DMS 273 (cell line): ENCODE results near the gene REXO4.
"Not testable (repeated sequence)": the region's sequence is repeated elsewhere in the genome, so short reads cannot be mapped to it uniquely, and the experiment has no call there.

Source experiments
- DNase-seq: peaks from one replicate; lab custom pipeline; 2025; ENCODE audit not compliant: unreplicated experiment; lab: John Stamatoyannopoulos, UW

Gene REXO4

DNA sequence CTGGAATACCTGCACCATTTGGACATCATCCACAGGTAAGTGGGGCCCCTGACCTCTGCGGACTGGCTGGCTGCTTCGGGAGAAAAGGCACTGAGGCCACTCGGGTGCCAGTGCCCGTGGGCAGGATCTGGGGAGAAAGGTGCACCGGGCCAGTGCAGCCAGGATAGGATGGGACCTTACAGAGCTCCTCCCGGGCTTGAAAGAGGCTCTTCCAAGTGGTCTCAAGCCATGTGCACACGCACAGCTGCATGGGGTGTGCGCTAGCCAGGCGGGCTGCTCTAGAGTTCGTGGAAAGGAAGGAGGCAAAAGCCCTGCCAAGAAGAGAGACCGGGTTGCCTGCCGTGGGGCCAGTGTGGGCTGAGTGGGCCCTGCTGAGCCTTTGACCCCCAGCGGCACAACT is 28.2 kb downstream of the REXO4 start:
- DNase-seq = no peak

DNA sequence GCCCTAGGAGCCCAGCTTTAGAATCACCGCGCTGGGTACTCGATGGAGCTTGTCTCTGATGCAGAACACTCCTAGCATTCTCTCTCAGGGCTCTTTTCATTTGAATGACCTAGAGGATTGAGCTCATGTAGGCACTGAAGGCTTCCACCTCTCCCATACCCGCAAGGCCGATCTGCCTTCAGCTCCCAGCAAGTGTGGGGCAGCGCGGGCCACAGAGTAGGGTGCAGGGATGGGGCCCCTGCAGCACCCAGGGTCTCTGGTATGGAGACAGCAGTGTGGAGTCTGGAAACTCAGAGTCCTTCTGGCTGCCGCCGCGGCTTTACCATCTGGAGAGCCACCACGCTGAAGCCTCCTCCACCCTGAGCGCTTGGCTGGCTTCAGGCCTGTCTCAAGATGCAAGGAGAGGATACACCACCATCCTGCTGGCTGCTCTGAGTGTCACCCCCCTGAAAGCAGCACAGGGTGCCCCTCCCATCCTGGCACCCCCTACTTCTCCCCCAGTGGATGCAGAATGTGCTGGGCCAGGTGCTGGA is 28.7 kb downstream of the REXO4 start:
- DNase-seq = no peak

- DNase-seq = no peak
These were observed 30.1 kb downstream of the REXO4 start for GRCh38 chr9:133387680-133388079.

GRCh38 chr9:133386338-133386737 is 31.5 kb downstream of the REXO4 start:
- no peak for DNase-seq

- no peak for DNase-seq
These were observed 32.4 kb downstream of the REXO4 start for GRCh38 chr9:133385452-133385851.

DNA sequence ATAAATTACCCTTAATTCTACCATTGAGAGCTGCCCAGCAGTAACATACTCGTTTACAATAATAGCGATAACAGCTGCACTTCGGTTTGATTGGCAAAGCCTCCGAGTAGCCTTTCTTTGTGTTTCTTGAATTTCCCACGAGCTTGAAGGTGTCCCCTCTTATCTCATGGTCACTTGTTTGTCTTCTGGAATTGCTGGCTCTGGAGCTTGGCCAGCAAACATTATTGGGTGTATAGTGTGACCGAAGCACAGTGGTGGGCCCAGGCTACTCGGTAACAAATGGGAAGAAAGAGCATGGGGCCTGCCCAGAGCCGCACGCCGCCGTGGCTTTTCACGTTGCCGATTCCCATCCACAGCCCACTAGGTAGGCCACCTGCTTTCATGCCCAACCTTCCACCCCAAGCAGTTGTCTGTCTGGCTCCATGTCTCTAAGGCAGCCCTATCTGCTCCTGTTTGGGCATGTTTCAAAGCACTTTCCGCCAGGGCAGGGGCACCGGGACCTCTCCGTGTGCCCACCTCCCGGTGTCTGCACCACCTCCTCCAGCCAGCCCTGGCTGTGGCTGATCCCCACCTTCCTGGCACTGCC is 33.0 kb downstream of the REXO4 start:
- DNase-seq = no peak

GRCh38 chr9:133383438-133383837 is 34.4 kb downstream of the REXO4 start:
- no peak for DNase-seq

GRCh38 chr9:133382507-133383141 is 35.2 kb downstream of the REXO4 start:
- no peak for DNase-seq

- no peak for DNase-seq
These were observed 37.1 kb downstream of the REXO4 start for GRCh38 chr9:133380734-133381133.

DNA sequence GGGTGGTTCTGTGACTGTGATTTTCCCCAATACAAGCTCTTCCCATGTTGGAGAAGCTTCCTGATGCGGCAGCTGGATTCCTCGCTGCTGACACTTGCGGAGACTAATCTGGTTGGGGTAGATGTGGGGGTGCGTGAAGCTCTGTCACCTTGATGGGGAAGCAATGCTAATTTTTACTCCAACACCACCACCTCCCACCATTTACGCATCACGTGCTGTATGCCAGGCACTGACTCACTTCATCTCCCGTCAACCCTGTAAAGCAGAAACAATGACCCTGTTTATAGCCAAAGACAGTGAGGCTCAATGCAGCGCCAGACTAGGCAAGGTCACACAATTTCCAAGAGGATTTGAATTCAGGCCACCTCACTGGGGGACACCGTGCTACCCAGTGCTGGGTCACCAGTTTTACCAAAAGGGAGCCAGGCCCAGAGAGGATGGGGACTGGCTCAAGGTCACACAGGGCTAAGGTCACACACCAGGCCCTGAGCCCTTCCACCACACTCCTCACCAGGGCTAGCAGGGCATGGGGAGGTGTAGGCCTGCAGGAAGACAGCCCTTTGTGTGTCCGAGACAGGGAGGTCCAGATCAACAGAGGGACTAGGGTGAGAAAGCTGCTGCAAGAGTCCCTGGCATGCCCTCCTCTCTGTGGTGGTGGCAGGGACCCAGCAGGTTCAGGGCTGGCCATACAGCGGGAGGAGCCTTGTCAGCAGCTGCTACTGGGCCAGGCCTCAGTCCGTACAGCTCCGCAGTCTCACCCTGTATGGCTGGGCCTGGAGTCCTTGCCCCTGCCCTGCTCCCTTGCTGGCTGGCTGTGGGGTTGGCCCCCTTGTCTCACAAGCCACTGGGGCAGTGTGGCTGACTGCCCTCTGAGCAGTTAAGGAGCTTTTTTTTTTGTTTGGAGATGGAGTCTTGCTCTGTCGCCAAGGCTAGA is 38.4 kb downstream of the REXO4 start:
- DNase-seq = no peak

DNA sequence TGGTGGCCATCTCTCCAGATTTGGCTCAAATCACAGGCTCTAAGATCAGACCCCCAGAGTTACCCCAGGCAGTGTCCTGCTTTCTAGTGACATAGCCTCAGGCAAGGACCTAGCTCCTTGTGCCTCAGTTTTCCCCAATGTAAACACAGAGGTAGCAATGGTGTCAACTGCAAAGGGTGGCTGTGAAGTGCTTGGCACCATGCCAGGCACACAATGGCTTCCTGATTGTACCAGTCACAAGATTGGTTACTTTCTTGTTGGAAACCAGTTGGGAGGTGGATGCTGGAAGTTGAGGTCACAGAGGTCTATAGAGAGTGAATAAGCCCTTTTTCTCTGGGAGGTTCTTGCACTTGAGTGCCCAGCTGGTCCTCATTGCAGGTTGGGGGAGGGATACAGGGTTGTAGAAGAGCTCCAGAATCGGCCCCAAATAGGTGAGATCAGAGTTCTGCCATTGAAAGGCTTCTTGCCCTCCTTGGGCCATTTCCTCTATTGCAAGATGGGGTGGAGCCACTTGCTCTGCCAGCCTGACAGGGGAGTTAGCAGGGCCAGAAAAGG is 39.3 kb downstream of the REXO4 start:
- DNase-seq = no peak

GRCh38 chr9:133377721-133378216 is 40.0 kb downstream of the REXO4 start:
- DNase-seq = peak; percentile 55

DNA sequence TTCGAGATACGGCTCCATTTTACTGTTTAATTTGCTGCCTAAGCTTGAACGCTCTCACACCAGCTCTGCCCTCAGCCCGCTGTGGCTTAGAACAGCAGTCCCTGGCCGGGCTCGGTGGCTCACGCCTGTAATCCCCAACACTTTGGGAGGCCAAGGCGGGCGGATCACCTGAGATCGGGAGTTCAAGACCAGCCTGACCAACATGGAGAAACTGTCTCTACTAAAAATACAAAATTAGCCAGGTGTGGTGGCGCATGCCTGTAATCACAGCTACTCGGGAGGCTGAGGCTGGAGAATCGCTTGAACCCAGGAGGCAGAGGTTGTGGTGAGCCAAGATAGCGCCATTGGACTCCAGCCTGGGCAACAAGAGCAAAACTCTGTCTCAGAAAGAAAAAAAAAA is 40.5 kb downstream of the REXO4 start:
- not testable (repeated sequence) for DNase-seq

DNA sequence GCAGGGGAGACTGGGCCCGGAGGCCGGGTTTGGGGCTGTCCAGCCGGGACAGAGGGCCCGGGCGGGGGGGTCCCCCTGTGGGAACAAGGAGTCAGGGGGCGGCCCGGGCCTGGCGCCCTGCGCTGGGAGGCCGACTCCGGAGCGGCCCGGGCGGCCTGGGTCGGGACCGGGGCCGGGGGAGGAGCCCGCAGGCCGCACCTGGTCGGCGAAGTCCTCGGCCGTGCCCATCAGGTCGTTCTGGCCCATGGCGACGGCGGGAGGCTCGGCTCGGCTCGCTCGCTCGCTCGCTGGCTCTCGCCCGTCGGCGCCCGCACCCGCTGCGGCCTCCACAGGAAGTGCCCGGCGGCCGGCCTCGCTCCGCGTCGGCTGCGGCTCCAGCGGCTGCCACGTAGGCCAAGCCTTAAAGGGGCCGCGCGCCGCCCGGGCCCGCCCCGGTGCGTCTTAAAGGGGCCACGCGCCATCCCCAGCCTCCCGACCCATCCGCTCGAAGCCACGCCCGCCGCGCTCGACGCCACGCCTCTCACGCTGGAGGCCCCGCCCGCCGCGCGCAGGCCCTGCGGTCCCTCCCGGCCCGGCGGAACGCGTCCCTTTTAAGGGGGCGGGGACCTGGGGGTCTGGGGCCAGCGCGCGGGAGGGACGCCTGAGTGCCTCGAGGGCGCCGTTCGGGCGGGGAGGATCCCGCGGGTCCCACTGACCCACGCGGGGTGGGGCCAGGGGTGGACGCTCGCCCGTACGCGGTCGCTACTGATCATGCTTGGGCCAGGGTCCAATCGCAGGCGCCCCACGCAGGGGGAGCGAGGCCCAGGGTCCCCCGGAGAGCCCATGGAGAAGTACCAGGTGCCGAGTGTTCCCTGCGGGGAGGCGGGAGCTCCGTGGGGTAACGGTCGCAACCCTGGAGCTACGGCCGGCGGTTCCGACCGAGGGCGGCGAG is 41.8 kb downstream of the REXO4 start, which contains the start of the genes STKLD1 and SURF4:
Gene STKLD1, plus strand, starts transcription at position 643 of the 931 bp plus-strand sequence. Its CDS starts 108 bp downstream, at position 751.
Gene SURF4, minus strand, starts transcription at position 337 of the 931 bp plus-strand sequence. Its CDS starts 91 bp downstream, at position 246.
- peak; percentile 98 for DNase-seq

DNA sequence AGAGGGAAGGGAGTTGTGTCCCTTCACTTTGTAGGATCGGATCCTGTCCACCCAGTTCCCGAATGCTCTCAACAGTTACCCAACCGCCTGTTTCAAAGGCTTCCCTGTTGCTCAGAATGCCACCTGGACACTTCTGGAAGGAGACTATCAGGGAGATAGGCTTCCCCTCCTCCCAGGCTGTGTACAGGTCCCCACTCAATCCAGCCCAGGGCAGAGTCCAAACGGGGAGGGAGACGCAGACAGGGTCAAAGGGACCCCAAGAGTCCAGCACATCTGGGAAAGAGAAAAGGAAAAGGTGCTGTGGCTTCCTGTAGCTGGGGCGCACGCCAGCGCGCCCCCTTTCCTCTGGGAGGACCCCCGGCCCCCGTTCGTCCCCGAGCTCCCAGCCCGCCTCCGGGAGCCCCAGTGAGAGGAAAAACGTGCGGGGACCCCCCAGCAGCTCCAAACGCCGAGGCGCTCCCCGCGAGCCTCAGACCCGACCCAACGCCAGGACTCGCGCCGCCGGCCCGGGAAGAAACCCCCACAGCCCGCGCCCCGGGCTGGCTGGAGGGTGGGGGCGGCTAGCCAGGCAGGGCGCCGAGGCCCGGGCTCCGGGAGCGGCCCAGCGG is 42.6 kb downstream of the REXO4 start:
- DNase-seq = peak; percentile 68

DNA sequence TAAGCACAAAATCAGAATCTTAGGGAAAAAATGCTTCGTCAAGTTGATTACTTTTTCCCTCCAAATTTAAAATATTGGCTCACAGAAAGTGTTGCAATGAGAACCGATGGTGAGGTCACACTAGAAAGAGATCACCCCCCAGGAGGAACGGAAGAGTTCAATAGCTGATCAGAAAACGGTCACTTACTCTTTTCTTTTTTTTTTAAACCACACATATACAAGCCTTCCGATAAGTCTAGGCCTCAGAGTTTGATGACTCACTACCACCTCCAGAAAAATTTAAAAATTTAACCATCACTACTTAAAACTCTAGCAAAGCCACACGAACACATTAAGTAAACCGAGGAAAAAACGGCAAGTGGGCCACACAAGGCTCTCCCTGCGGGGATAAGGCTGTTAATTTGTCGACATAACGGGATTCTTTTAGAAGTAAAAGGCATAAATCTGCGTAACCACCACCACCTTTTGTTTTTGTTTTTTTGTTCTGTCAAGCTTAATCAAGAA is 43.1 kb downstream of the REXO4 start:
- DNase-seq = no peak

- DNase-seq = no peak
These were observed 45.7 kb downstream of the REXO4 start for GRCh38 chr9:133372144-133372543.

- DNase-seq = no peak
These were observed 46.5 kb downstream of the REXO4 start for GRCh38 chr9:133371261-133371711.

GRCh38 chr9:133370685-133371084 is 47.1 kb downstream of the REXO4 start:
- DNase-seq = no peak
